ENCODE data around the gene PITRM1. TPM values are rescaled to one million over a fixed set of nuclear protein-coding genes. Genes with fewer than 3 reads are reported as not detected.

Gene PITRM1
- total RNA-seq, 1 experiment from 2014 or later = 41.7 TPM

GRCh38 chr10:3102720-3103427, 69.7 kb downstream of the PITRM1 start:
- in situ Hi-C loops (cut with HindIII; ENCODE audit: low pct_unique_long_range_greater_than_20kb, low sequenced_read_pairs) = no loop called here
- DNase-seq (ENCODE audit: low read depth, low spot score) = no peak

DNA sequence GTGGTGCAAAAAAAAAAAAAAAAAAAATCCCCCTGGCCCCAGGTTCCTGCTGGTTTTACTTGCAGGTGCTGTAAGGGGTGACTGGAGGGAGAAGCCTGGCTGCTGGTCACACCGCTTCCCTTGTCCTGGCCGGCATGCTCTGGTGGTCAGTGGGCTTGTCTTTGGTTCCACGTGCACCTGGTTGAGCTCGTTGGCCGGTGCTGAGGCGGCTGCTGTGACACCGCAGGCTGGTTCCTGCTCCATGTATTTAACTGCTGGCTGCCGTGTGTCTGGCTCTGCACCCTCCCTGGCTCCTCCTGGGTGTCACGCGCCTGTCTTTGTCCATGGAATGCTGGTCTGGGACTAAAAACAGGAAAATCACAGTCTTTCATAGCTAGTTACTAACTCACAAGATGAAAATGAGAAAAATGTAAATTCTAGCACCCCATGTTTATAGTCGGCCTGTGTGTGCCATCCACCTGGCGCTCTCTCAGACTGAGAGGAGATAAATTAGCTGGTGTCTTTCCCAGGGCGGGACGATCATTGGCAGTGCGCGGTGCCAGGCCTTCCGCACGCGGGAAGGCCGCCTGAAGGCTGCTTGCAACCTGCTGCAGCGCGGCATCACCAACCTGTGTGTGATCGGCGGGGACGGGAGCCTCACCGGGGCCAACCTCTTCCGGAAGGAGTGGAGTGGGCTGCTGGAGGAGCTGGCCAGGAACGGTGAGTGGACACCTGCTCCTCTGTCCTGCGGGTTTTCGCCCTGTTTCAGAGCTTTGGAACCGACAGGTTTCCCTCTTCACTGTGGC, 71.5 kb downstream of the PITRM1 start:
- in situ Hi-C loops (cut with HindIII; ENCODE audit: low pct_unique_long_range_greater_than_20kb, low sequenced_read_pairs) = no loop called here
- no peak for DNase-seq (ENCODE audit: low read depth, low spot score)

- in situ Hi-C loops (cut with HindIII; ENCODE audit: low pct_unique_long_range_greater_than_20kb, low sequenced_read_pairs) = no loop called here
- no peak for DNase-seq (ENCODE audit: low read depth, low spot score)
Measured at GRCh38 chr10:3100093-3100792, 72.3 kb downstream of the PITRM1 start.

GRCh38 chr10:3099291-3100092, 73.1 kb downstream of the PITRM1 start:
- peak; percentile 24 for DNase-seq (ENCODE audit: low read depth, low spot score)
- in situ Hi-C loops (cut with HindIII; ENCODE audit: low pct_unique_long_range_greater_than_20kb, low sequenced_read_pairs) = no loop called here

GRCh38 chr10:3098689-3099088, 73.9 kb downstream of the PITRM1 start:
- in situ Hi-C loops (cut with HindIII; ENCODE audit: low pct_unique_long_range_greater_than_20kb, low sequenced_read_pairs) = no loop called here
- no peak for DNase-seq (ENCODE audit: low read depth, low spot score)

GRCh38 chr10:3097160-3097559, 75.4 kb downstream of the PITRM1 start:
- DNase-seq (ENCODE audit: low read depth, low spot score) = no peak
- in situ Hi-C loops (cut with HindIII; ENCODE audit: low pct_unique_long_range_greater_than_20kb, low sequenced_read_pairs) = no loop called here

DNA sequence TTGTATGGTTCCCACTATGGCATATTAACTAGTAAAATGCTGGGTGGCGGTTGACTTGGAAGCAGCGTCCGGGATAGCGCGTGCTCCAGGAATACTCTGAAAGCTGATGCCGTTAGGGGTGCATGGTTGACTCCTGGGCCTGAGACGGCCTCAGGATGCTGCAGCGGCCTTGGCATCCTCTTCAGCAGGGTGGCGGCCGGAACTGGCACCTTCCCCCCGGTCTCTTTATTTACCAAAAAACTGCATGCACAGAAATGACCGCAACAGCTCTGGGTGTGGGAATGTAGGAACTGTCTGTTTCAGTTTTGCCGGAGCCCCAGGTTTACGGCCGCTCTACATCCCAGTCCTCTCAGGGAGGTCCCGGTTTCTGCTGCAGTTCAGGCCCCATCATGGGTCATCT, 76.4 kb downstream of the PITRM1 start:
- in situ Hi-C loops (cut with HindIII; ENCODE audit: low pct_unique_long_range_greater_than_20kb, low sequenced_read_pairs) = no loop called here
- no peak for DNase-seq (ENCODE audit: low read depth, low spot score)

- peak; percentile 5 for DNase-seq (ENCODE audit: low read depth, low spot score)
- in situ Hi-C loops (cut with HindIII; ENCODE audit: low pct_unique_long_range_greater_than_20kb, low sequenced_read_pairs) = no loop called here
Measured at GRCh38 chr10:3095373-3096139, 77.0 kb downstream of the PITRM1 start.

GRCh38 chr10:3094609-3095036, 78.0 kb downstream of the PITRM1 start:
- no peak for DNase-seq (ENCODE audit: low read depth, low spot score)
- in situ Hi-C loops (cut with HindIII; ENCODE audit: low pct_unique_long_range_greater_than_20kb, low sequenced_read_pairs) = no loop called here

DNA sequence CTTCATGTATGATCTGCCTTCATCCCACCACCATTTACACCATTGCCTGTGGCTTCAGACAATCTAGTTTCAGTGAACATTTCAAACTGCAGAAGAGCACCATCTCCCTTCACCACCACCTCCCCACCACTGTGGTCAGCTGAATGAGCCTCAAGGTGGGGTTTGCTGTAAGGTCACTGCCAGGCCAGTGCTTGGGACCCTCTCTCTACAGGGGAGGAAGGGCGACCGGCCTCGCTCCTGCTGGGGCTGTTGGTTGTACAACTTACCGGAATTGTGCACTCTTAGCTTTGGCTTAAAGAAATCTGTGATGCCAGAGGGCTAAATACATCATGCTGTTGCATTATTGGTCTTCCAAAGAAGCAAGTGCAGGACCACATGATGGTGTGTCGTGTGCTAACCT, 78.6 kb downstream of the PITRM1 start:
- in situ Hi-C loops (cut with HindIII; ENCODE audit: low pct_unique_long_range_greater_than_20kb, low sequenced_read_pairs) = no loop called here
- DNase-seq (ENCODE audit: low read depth, low spot score) = no peak

GRCh38 chr10:3091921-3092320, 80.7 kb downstream of the PITRM1 start:
- DNase-seq (ENCODE audit: low read depth, low spot score) = no peak
- in situ Hi-C loops (cut with HindIII; ENCODE audit: low pct_unique_long_range_greater_than_20kb, low sequenced_read_pairs) = no loop called here

- in situ Hi-C loops (cut with HindIII; ENCODE audit: low pct_unique_long_range_greater_than_20kb, low sequenced_read_pairs) = no loop called here
- no peak for DNase-seq (ENCODE audit: low read depth, low spot score)
Measured at GRCh38 chr10:3090914-3091787, 81.4 kb downstream of the PITRM1 start.

GRCh38 chr10:3090388-3090787, 82.2 kb downstream of the PITRM1 start:
- in situ Hi-C loops (cut with HindIII; ENCODE audit: low pct_unique_long_range_greater_than_20kb, low sequenced_read_pairs) = no loop called here
- DNase-seq (ENCODE audit: low read depth, low spot score) = no peak

All from SK-MEL-5 (cell line).